Fibroblast of villous mesenchyme (primary cell): ENCODE data around the gene ALPI. TPM values are rescaled to one million over a fixed set of nuclear protein-coding genes. Genes with fewer than 3 reads are reported as not detected.

ENCODE experiments used
- DNase-seq: peaks from one replicate; pipeline ENCODE4 v3.0.0-alpha.2; 2010; ENCODE audit warnings: low read depth
- H3K4me3 ChIP-seq: 2 replicates; pipeline ENCODE4 v1.5.1; 2011; ENCODE audit warnings: low read depth, mild to moderate bottlenecking, low read length
- total RNA-seq: library from RNA; depleted of rRNA; stranded (reverse); fragments of >200 nt; gene quantifications from 2 replicates; pipeline ENCODE4 v1.2.3, GENCODE V29; 2012
- TF ChIP-seq, protein P1 (sequence below): IDR thresholded peaks from 2 replicates; pipeline ENCODE4 v1.5.1; 2012; ENCODE audit warnings: low read depth, mild to moderate bottlenecking, low read length; ENCODE audit not compliant: insufficient read depth

ALPI gene
- total RNA-seq, 1 donor, result not detected

DNA sequence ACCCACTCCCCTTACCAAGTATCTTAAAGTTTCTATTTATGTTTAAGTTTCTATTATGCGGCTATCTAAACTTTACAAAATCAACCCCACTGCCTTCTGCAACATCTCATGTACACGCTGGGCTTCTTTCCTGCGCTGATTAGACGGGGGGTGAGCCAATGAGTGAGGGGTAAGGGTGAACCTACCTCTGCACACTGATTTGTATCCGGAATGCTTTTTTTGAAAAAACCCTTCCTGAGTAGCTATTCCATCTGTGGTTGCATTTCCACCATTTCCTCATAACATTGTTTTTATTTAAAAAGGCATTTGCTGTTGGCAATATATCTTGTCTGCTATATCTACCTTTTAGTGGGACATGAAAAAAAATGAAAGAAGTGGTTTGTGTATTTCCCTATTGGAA lies 43.0 kb upstream of the ALPI start:
- TF ChIP-seq, protein P1, sequence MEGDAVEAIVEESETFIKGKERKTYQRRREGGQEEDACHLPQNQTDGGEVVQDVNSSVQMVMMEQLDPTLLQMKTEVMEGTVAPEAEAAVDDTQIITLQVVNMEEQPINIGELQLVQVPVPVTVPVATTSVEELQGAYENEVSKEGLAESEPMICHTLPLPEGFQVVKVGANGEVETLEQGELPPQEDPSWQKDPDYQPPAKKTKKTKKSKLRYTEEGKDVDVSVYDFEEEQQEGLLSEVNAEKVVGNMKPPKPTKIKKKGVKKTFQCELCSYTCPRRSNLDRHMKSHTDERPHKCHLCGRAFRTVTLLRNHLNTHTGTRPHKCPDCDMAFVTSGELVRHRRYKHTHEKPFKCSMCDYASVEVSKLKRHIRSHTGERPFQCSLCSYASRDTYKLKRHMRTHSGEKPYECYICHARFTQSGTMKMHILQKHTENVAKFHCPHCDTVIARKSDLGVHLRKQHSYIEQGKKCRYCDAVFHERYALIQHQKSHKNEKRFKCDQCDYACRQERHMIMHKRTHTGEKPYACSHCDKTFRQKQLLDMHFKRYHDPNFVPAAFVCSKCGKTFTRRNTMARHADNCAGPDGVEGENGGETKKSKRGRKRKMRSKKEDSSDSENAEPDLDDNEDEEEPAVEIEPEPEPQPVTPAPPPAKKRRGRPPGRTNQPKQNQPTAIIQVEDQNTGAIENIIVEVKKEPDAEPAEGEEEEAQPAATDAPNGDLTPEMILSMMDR, result no peak
- no peak for DNase-seq
- no peak overlapping the region for H3K4me3 ChIP-seq

DNA sequence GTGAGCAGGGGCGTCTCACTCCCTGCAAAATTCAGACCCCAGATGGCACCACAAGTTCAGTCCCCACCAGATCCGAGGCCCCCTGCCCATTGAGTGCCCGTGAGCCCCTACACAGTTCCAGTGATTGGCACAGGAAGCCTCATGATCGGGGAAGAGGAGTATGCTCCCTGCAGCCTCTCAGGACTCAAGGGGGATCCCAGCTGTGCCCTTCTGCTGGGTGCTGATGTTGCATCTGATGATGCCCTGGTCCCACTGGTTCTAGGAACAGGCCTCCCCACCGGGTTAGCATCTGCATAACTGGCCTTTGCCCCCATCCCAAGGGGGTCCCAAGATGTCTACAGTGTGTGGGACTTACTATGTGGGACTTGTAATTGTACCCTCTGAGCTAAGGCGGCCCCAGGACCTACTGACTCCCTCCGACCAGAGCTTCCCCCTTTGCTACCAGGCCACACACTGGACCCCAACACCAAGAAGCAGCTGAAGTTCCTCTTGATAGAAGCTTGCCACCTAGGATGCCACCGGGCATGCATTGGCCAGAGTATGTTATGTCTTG lies 40.7 kb upstream of the ALPI start:
- no peak for DNase-seq
- TF ChIP-seq, protein P1, result no peak
- no peak overlapping the region for H3K4me3 ChIP-seq

DNA sequence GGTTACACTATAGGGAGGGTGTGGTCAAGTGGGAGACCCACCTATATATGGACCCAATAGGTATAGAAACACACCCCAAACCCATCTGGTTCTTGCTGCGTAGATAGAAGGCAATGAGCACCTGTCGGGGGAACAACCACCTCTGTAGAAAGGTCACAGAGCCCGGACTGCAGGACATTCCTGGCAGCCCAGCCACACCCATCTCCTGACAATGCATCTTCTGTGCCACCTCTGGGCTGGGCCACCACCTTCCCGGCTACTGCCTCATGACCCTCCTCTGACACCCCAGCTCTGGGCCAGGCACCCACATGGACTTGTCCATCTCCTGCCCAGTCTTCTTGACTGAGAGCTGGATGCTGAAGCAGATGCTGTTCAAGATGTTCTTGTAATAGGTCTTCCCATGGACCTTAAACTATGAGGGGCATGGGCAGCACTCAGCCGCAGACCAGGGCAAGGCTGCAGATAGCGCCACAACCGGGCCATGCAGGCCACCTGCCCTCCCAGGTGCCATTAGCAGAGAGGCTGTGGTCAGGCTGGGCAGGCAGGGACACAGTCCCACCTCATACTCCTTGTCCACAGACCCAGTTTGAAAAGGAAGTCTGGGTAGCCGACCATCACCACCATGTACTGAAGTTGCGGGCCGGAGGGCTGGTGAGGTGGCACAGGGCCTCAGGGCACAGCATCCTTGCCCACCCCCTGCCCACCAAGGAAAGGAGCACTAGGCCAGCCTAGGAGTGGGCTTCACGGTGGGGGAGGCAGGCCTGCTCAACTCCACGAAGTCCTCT lies 40.0 kb upstream of the ALPI start:
- no peak overlapping the region for H3K4me3 ChIP-seq
- no peak for DNase-seq
- TF ChIP-seq, protein P1, result no peak

DNA sequence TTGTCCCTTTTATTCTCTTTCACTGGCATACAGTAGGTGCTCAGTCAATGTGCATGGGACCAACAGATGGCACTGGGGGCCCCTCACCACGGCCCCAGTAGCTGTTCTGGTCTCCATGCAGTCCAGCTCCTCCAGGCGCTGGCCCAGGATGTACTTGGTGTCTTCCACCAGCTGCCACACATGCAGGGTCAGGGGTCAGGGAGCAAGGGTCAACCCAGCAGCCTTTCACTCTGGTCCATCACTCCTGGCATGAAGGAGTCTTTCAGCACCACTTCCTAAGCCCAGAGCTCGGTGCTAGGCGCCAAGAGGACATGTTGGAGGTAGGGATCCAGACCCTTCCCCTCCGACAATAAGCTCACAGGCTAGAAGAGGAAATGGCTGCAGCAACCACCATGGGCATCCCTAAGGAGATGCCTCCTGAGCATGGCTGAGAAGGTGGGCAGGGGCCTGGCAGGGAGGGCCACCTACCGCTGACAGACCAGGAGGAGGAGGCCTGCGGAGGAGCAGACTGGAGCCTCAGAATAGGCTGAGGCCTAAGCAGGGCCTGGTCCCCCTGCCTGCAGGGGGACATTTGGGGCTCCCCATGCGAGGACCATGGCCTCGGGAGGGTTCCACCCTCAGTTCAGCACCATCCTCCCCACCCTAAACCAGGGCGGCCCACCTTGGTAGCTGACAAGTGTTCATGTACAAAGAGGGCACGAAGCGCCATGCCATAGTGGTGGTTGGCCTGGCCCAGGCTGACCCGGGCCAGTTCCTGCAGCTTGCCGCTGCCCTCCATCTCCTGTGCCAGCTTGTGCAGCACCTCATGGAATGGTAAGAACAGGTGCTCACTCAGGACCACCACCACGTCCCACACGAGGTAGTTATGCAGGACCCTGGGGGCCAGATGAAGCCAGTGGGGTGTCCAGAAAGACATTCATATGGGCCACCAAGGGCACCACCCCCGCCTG lies 39.2 kb upstream of the ALPI start:
- H3K4me3 ChIP-seq, result no peak overlapping the region
- TF ChIP-seq, protein P1, result no peak
- no peak for DNase-seq

DNA sequence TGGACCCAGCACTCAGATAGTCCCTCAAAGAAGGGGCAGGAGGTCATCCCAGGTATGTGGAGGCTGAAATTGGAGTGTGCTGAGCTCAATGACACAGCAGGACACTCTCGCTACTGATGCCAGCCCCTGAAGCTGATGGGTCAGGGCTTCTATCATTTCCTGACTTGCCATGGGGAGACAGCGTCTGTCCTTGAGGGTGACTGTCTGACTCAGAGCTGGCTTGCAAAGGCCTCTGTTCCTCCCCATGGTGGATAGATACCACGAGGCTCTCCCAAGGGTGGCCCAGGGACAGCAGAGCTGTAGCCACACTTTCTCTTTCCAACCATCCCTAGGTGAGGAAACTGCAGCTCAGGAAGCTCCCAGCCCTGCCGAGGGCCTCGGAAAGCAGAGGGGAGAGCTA lies 38.5 kb upstream of the ALPI start:
- no peak for DNase-seq
- TF ChIP-seq, protein P1, result no peak
- H3K4me3 ChIP-seq, result no peak overlapping the region

DNA sequence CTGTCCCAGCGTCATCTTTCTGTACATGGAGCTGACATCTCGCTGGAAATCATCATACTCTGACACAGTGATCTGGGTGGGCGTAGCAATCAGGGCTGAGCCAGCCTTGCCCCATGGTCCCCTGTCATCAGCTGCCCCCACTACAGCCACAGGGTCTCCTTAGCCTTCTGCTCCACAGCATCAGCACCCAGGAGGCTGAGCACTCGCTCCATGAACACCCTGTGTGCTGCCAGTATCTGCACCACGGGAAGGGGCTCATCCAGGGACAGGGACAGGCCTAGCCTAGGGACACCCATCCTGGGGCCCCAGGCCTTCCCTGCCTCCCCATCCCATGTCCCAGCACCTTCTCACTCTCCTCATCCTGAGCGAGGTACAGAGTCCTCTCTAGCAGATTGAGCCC lies 37.9 kb upstream of the ALPI start:
- H3K4me3 ChIP-seq, result no peak overlapping the region
- TF ChIP-seq, protein P1, result no peak
- DNase-seq, result no peak
